Stimulated activated CD8-positive, alpha-beta memory T cell treated with anti-CD3 and anti-CD28 coated beads, Interleukin-12 subunit alpha, Interleukin-12 subunit beta, amount 100 ng/mL, for 1 hour (primary cell): ENCODE data around the gene TBCK.
A peak's percentile ranks its signal among the peaks of the same experiment; 100 is the strongest.
"Not testable (repeated sequence)": the region's sequence is repeated elsewhere in the genome, so short reads cannot be mapped to it uniquely, and the experiment has no call there.

Source experiments
- DNase-seq: peaks from one replicate; pipeline ENCODE4 v3.0.0-alpha.2; 2020; ENCODE audit warnings: low read depth

Gene TBCK

GRCh38 chr4:106315968-106316772, at the start of gene TBCK, which contains the start of gene AIMP1:
TBCK (minus strand) TSS chr4:106316209; CDS start chr4:106308960, 7,249 bp downstream.
AIMP1 (plus strand) TSS chr4:106316550; CDS start chr4:106325010, 8,460 bp downstream.
- DNase-seq: peak; percentile 77

DNA sequence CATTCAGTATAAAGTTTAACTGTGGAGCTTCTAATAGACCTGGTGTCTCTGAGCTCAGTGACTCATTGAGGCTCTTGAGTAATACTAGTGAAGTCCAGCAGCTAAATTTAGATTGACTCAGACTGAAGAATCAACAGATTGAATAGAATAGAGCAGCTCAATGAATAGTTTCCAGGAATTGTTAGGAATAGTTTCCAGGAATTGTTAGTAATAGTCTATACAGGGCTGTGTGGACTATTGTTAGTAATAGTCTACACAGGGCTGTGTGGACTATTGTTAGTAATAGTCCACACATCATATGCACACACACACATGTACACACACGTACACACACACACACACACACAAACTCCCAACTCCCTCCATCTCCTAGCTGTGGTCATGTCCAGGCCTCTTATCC, 49.6 kb upstream of the TBCK start:
- no peak for DNase-seq

DNA sequence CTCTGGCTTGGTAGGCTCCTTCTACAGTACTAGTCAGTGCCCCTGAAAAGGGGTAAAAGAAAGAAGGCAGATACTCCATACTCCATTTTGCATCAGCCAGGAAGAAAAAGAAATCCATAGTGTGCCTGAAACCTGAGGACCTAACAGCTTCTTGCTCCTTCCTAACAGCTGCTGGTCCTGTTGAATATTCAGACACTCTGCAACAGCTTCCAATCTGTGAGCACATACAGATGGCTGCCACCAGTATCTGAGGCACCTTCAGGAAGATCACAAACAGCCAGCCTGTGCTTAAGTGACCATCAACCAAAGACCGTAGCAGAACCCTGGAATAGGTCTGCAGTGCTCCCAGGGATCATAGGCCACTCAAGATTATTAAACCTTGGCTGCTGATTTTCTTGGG, 48.3 kb upstream of the TBCK start:
- no peak for DNase-seq

DNA sequence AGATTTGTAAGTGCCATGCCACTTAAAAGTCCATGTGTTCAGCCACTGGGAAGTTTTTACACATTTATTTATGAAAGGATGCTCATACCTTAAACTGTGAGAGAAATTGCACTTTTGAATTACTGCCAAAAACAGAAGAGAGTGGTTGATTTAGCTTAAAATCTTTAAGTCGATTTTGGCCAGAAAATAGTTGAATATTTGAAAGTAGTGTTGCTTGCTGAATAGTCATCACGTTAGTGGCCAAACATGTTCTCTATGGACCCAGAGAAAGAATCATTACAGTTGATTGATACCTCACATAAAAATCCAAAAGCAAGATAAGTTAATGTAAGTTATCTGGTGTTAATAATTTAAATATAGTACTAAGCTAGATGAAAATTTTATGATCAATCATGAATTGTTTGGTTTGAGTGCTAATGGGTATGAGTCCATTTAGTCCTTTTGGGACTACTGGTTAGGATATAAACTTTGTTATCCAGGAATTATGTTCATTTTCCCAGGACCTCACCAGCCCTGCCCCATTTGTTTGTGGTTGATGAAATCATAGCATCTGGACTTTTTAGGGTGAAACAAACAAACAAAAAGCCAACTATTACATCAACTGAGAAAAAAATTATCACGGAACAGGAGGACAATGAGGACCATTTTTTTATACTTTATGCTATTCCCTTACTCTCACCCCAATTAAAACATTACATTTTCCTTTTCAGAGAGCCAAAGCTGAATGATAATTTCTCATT, 46.2 kb upstream of the TBCK start:
- DNase-seq: no peak

DNA sequence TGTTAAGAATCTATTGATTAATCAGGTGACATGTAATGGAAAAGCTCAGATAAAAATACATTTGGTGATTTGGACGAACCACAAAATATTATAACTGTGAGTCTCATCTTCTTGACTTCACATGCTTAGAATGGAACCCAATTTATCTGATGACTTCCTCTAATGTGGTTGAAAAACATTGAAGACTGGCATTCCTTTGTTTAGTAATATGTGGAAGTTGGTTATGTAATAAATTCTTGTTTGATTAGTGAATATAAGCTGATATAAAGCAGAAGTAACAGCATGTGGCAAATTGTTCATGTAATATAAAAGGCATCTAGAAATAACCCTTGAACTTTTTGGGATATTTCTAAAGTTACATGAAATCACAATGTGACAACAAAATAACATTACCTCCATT, 42.9 kb upstream of the TBCK start:
- DNase-seq: no peak

DNA sequence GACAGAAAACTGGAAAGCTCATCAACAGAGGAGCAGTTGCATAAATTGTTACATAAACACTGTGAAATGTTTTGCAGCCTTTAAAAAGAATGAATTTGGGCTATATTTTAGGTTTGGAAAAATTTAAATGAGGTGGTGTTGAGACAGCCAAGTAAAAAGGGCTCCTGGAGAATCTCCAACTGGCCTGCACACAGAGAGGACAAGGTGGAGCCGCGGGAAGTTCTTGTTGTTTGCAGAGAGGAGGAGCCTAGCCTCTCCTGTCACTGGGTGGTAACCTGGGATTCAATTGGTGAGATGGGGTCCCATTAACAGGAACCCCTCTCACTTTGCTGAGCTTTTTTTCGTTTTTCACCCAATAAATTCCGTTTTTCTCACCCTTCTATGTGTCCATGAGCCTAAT, 39.2 kb upstream of the TBCK start:
- no peak for DNase-seq

DNA sequence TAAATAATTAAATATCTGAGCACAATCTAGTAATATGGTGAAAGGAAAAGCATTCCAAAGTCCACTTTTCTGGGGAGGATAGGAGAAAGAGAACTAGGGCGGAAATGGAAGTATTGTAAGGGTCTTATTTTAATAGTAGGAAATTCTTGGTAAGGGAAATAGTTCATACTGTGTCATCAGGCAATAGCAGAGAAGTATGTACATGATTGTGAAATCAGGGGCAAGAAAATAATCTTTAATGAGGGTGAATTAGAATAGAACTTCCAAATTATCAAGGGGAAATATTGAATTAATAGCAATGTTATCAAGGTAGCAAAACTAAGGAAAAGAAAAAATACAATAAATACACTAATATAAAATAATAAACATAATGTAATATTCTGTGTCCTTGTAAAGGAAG, 37.8 kb upstream of the TBCK start:
- DNase-seq: no peak

DNA sequence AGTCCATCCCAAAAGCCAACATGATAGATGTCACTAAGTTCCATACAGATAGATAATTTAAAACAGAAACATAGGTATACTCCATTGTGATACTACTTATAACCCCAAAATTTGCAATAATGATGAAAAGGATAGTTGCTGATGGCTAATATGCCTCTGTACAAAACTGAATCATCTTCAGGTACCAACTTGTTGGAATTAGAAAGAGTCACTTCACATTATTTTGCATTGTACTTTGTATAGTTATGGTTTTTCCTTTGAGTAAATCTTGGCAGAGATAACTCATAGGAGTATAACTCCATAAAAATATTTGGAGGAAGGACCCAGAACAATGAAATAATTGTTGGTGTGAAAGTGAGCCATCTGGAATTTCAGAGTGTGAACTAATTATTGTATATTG, 35.0 kb upstream of the TBCK start:
- DNase-seq: no peak

- no peak for DNase-seq
These were observed 31.2 kb upstream of the TBCK start for GRCh38 chr4:106347167-106347566.

DNA sequence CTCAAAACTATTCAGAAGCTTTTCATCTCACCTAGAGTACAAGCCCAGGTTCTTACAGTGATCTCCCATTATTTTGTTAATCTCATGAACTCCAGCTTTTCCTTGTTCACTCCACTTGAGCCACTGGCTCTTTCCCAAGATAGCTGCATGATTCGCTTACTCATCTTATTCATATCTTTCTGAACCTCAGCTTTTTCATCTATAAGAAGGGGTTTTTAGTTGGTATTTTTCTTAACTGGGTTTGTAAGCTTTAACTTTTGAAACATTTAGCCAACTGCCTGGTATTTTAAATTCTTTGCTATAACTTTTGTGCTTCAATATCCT, 28.6 kb upstream of the TBCK start:
- no peak for DNase-seq

DNA sequence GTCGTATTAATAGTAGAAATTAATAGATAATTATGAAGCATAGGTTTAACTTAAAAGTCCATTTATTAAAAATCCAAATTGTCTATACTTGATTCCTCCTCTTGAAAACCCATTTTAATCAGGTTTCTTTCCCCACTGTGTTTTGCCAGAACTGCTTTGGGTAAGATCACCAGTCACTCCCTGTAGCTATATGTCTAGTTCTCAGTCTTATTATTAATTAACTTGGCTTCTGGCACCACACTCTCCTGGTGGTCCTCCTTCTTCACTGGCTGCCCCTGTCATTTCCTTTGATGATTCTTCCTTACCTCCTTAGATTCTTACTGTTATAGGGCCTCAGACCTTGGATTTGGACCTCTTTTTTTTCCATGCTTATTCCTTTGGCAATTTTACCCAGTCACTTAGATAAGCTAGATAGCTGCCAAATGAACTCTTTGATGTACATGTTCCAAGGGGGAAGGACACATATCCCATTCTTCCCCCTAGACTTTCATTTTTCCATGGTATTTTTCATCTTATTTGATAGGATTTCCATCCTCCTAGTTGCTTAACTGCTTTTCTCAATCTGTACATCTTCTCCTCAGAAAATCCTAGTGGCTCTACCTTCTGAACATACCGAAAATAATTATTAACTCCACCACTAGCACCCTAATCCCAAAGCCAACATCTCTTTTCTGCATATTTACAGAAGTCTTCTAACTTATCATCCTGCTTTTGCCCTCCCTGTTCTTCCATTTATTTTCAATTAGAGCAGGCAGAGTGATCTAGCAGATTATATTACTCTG, 28.0 kb upstream of the TBCK start:
- no peak for DNase-seq

DNA sequence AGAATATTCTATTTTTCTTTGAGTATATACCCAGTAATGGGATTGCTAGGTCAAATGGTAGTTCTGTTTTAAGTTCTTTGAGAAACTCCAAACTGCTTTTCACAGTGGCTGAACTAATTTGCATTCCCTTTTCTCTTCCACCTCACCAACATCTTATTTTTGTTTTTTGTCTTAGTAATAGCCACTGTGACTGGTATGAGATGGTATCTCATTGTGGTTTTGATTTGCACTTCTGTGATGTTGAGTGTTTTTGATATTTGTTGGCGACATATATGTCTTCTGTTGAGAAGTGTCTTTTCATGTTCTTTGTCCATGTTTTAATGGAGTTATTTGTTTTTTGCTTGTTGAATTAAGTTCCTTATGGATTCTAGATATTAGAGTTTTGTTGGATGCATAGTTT, 24.8 kb upstream of the TBCK start:
- DNase-seq: no peak

DNA sequence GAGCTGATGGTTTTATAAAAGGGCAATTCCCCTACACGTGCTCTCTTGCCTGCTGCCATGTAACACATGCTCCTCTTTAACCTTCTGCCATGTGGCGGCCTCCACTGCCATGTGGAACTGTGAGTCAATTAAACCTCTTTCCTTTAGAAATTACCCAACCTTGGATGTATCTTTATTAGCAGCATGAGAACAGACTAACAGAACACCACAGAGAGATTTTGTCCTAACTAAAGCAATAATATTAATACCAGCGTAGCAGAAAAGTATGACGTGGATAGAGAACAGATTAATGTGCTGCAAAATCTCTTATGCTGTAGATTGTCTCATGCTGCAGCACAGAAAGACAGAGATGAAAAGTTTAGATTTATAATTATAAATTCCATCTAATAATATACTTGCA, 23.4 kb upstream of the TBCK start:
- DNase-seq: no peak

- DNase-seq: no peak
These were observed 22.7 kb upstream of the TBCK start for GRCh38 chr4:106338671-106339070.

DNA sequence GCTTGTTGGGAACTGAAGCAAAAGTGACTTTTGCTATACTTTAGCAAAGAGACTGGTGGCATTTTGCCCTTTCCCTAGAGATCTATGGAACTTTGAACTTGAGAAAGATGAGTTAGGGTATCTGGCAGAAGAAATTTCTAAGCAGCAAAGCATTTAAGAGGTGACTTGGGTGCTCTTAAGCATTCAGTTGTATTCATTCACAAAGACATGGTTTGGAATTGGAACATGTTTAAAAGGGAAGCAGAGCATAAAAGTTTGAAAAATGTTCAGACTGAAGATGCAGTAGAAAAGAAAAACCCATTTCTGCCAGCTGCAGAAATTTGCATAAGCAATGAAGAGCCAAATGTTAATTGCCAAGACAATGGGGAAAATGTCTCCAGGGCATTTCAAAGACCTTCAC, 21.9 kb upstream of the TBCK start:
- no peak for DNase-seq

- no peak for DNase-seq
These were observed 20.6 kb upstream of the TBCK start for GRCh38 chr4:106336618-106337017.

GRCh38 chr4:106334741-106335470, 18.9 kb upstream of the TBCK start:
- no peak for DNase-seq

GRCh38 chr4:106333186-106333585, 17.2 kb upstream of the TBCK start:
- DNase-seq: no peak

- no peak for DNase-seq
These were observed 13.1 kb upstream of the TBCK start for GRCh38 chr4:106329041-106329618.

GRCh38 chr4:106325800-106326199, 9.8 kb upstream of the TBCK start:
- DNase-seq: no peak

DNA sequence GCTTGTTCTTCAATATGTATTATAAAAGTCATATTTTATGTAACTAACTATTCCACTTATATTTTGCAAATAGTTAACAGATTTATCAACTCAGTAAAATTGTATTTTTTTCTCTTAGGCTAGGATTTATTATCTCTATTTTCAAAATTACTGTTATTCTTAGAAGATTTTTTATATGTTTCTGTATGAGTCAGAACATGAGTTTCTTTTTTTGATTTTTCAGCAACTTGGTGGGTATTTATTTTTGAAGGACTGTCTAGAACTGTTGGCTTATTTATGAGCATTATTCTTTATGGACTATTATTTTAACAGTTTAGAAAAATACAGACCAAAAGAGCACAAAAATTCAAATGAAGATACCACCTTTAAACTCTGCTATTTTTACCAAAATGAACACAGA, 7.1 kb upstream of the TBCK start:
- no peak for DNase-seq

DNA sequence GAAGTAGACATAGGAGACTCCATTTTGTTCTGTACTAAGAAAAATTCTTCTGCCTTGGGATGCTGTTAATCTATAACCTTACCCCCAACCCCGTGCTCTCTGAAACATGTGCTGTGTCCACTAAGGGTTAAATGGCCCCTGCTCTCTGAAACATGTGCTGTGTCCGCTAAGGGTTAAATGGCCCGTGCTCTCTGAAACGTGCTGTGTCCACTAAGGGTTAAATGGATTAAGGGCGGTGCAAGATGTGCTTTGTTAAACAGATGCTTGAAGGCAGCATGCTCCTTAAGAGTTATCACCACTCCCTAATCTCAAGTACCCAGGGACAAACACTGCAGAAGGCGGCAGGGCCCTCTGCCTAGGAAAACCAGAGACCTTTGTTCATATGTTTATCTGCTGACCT, 5.8 kb upstream of the TBCK start:
- not testable (repeated sequence) for DNase-seq
